Ammon's horn (tissue), 1 donor: ENCODE measurements around the gene PHF24.
"Not testable (repeated sequence)": the region's sequence is repeated elsewhere in the genome, so short reads cannot be mapped to it uniquely, and the experiment has no call there.

ENCODE experiments used
- DNase-seq: peaks from one replicate; pipeline ENCODE4 v3.0.0-alpha.2; 2016; ENCODE audit warnings: low spot score

Gene PHF24

DNA sequence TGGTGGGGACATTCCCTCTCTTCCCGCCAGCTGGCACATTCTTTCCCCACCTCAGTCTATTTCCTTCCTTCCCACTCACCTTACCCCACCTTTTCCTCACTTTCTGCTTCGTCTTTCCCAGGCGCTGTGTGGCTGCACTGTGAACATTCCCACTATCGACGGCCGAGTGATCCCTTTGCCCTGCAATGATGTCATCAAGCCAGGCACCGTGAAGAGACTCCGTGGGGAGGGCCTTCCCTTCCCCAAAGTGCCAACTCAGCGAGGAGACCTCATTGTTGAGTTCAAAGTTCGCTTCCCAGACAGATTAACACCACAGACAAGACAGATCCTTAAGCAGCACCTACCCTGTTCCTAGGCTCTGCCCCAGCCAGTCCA lies 38.8 kb downstream of the PHF24 start:
- DNase-seq: no peak

GRCh38 chr9:34997379-34997781 lies 39.3 kb downstream of the PHF24 start:
- no peak for DNase-seq

DNA sequence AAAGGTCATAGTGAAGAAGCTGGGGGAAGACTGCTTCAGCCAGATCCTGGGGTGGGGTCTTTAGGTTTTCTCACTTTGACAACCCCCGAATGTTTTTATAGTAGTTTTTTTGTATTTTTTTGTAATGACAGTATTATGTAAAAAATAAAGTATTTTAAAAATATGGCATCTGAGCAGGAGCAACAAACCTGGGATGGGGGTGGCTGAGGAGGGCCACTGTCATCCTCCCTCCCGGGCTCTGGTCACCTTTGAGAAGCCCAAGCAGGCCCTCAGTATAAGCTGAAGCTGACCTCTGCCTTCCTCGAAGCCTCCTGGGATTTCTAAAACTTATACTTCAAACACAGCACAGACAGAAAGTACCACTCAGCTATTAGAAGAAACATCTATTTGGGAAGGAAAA lies 40.2 kb downstream of the PHF24 start:
- no peak for DNase-seq

- DNase-seq: no peak
These were observed 41.5 kb downstream of the PHF24 start for GRCh38 chr9:34999576-34999975.

- no peak for DNase-seq
These were observed 42.6 kb downstream of the PHF24 start for GRCh38 chr9:35000535-35001284.

- DNase-seq: no peak
These were observed 43.2 kb downstream of the PHF24 start for GRCh38 chr9:35001285-35001677.

DNA sequence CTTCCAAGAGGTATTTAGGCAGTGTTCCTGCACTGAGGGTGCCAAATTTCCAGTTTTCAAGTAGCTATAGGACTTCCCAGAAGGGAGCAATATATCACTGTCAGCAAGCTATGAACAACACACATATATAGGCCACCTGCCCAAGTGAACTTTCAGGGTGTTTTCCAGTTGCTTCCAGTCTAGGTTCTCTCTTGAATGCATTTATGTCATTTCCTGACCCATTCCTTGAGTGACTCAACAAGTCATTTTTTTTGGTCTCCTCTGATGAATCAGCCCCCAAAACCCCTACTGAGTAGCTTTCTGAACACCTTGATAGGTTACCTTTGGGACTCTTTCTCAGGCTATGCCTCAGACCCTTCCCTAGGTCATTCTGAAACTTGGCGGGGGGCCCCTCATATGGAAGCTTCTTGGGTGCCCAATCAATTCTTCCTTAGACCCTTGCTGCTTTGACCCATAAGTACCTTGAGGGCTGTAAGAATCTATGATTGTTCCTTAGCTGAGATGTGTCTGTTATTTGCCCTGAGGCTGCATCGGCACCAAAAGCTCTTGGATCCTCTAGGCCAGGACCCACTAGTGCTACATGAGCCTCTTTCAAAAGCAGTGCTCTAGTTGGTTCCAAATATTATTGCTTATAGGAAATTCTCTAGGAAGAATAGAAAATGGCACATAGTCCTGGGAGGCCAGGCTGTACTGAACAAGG lies 43.9 kb downstream of the PHF24 start:
- DNase-seq: no peak

GRCh38 chr9:35002623-35003022 lies 44.5 kb downstream of the PHF24 start:
- no peak for DNase-seq

DNA sequence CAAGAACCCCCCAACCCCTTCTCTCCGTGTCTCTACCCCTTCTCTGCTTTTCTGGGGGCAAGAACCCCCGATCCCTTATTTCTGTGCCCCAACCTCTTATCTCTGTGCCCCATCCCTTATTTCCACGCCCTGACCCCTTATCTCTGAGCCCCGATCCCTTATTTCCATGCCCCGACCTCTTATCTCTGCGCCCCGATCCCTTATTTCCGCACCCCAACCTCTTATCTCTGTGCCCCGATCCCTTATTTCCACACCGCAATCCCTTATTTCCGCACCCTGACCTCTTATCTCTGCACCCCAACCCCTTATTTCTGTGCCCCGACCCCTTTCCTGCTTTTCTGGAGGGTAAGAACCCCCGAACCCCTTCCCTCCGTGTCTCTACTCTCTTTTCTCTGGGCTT lies 46.2 kb downstream of the PHF24 start:
- not testable (repeated sequence) for DNase-seq

DNA sequence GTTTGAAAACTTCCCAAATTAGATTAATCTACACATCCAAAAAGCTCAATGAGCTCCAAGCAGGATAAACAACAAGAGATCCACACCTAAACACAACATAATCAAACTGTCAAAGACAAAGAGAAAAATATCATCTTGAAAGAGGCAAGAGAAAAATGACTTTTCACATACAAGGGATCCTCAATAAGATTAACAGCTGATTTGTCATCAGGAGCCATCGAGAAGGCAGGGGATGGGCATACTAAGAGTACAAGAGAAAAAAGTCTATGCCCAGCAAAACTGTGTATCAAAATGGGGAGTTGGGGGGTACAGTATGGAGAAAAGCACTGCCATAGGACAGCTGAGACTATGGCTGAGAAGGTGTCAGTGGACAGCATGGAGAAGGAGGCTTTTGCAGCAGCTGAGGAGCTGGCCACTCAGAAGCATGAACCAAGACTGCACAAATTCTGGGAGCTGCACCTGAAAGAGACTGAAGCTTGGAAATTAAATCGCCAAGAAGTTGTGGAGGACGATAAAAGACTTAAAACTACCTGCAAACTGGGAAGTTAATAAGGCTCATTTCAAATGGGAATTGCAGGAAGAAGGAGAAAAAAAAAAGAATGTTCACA lies 52.4 kb downstream of the PHF24 start:
- DNase-seq: no peak

DNA sequence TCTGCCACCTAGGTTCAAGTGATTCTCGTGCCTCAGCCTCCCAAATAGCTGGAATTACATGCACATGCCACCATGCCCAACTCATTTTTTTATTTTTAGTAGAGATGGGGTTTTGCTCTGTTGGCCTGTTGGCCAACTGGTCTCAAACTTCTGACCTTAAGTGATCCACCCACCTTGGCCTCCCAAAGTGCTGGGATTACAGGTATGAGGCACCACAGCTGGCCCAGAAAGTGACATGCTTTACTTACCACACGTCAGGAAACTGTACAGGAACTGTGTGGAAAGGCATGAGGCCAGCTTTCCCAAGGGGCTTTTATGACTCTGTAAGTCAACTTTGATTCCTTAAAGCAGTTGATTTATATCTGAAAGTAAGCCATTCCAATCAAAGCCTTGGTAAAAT lies 56.4 kb downstream of the PHF24 start:
- DNase-seq: no peak

GRCh38 chr9:35023443-35023842 lies 65.4 kb downstream of the PHF24 start:
- not testable (repeated sequence) for DNase-seq

- DNase-seq: no peak
These were observed 68.6 kb downstream of the PHF24 start for GRCh38 chr9:35026671-35027070.

DNA sequence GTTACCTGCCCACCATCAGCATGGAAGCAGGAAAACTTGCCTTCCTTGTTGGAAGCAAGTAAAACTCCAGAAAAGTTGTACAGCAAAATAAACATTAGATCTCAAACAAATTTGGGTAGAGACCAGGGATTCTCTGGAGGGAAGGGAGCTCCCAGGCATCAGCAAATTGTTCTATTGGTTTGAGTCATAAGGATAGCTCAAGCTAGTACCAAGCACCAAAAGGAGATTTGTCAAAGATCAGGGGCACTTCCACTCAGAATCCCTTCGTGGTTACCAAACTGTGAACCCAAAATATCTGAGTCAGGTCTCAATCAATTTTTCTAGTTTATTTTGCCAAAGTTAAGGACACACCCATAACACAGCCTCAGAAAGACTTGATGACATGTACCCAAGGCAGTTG lies 69.3 kb downstream of the PHF24 start:
- no peak for DNase-seq

GRCh38 chr9:35027860-35028259 lies 69.8 kb downstream of the PHF24 start:
- no peak for DNase-seq

DNA sequence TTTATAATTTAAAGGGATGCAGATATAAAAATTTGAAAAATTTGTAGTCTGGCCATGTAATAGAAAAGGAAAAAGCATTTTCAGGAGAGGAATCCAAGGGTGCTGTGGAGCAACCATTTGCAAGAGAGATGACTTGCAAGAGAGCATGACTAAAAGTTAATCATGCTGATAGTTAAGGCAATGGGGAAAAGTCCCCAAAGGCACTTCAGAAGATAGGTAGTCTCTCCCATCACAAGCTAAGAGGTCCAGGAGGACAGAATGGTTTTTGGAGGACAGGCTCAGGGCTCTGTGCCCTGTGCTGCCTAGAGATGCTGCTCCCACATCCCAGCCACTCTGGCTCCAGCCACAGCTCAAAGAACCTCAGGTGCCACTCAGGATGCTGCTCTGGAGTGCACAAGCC lies 70.3 kb downstream of the PHF24 start:
- no peak for DNase-seq

DNA sequence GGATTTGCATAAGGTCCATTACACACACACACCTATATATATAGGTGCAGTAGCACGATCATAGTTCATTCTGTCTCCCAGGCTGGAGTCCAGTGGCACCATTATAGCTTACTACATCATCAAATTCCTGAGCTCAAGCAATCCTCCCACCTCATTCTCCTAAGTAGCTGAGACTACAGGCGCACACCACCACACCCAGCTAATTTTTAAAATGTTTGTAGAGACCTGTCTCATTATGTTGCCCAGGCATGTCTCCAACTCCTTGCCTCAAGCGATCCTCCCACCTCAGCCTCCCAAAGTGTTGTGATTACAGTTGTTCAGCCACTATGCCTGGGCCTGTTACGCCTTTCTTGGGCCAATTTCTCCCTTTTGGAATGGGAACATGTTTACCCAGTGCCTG lies 71.2 kb downstream of the PHF24 start:
- DNase-seq: no peak

GRCh38 chr9:35029852-35030251 lies 71.8 kb downstream of the PHF24 start:
- no peak for DNase-seq
